Astrocyte of the cerebellum (primary cell): ENCODE data around the gene VPS13D.

Experiments used
- DNase-seq: peaks from one replicate; pipeline ENCODE4 v3.0.0-alpha.2; 2011; ENCODE audit warnings: low read depth
- H3K4me3 ChIP-seq: 2 replicates; pipeline ENCODE4 v1.5.1; 2011; ENCODE audit warnings: mild to moderate bottlenecking, low read depth, low read length, moderate library complexity
- in situ Hi-C: cut with HindIII; loops from 2 replicates; pipeline ENCODE4 v1.10.0; 2017; ENCODE audit warnings: low sequenced_read_pairs
- TF ChIP-seq, protein P1 (sequence below): IDR thresholded peaks from 2 replicates; pipeline ENCODE4 v1.5.1; 2012; ENCODE audit warnings: low read length, low read depth, moderate library complexity, mild to moderate bottlenecking; ENCODE audit errors: missing control alignments

Gene VPS13D

DNA sequence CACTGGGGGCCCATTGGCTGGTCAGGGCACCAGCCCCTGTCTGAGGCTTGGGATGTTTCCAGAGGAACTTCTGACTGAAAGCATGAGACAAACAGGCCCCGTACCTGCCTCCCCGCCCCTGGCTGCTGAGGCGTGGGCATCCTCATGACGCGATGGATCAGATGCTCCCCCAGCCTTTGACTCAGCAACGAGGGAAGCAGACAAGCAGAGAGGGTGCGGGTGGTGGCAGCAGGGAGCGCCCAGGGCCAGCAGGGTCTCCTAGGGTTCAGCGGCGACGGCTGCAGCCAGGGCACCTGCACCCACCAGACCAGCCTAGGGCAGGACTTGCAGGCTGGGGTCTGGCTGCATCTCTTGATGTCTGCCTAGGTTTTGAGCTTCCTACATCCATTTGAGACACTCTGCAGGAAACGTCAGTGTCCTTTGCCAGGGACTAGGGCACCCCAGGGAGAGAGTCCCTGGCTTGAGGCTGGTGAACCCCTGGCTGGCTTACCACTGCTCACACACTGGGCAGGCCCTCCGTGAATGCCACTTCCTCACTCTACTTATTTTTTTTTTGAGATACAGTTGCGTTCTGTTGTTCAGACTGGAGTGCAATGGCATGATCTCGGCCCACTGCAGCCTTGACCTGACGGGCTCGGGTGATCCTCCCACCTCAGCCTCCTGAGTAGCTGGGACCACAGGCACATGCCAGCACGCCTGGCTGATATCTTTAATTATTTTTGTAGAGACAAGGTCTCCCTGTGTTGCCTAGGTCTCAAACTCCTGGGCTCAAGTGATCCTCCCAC is 324.9 kb downstream of the VPS13D start:
- no peak overlapping the region for H3K4me3 ChIP-seq
- DNase-seq: no peak
- in situ Hi-C loops: no loop called here
- TF ChIP-seq, protein P1, sequence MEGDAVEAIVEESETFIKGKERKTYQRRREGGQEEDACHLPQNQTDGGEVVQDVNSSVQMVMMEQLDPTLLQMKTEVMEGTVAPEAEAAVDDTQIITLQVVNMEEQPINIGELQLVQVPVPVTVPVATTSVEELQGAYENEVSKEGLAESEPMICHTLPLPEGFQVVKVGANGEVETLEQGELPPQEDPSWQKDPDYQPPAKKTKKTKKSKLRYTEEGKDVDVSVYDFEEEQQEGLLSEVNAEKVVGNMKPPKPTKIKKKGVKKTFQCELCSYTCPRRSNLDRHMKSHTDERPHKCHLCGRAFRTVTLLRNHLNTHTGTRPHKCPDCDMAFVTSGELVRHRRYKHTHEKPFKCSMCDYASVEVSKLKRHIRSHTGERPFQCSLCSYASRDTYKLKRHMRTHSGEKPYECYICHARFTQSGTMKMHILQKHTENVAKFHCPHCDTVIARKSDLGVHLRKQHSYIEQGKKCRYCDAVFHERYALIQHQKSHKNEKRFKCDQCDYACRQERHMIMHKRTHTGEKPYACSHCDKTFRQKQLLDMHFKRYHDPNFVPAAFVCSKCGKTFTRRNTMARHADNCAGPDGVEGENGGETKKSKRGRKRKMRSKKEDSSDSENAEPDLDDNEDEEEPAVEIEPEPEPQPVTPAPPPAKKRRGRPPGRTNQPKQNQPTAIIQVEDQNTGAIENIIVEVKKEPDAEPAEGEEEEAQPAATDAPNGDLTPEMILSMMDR: no peak

DNA sequence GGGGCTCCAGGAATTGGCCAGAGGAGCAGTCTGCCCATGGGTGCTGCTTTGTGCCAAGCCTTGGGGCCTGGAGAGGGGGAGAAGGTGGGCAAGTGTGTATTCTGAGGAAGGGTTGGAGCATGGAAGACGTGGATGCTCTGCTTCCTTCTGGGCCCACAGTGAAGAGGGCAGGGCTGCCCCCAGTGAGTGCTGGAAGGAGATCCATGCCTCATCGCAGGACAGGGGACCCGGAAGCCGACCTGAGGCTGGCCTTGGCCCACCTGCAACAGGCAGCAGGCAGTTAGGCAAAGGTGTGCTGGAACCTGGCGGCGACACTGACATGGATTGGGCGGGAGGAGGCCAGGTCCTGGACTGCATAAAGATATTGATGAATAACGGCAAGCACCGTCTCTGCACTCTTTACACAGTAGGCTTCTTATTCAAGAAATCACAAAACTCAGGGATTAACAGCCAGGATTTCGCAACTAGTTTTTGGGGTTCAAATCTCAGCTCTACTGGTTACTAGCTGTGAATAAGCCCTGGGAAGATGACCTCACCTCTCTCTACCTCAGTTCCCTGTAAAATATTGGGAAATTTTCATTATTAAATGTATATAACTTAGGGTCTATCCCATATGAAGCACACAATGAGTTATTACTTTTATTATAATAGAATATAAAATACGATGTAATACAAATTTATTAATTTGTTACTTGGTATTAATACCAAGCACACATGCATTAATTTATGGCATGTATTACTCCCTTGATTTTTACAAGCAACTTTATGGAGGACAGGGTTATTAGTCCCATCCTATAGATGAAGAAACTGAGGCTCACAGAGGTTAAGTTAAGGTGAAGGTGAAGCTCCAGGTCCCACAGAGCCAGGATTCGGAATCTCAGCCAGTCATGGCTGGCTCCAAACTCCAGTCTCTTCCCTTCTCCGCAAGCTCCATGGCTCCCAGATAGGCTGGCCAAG is 325.9 kb downstream of the VPS13D start:
- no peak overlapping the region for H3K4me3 ChIP-seq
- DNase-seq: no peak
- in situ Hi-C loops: no loop called here
- TF ChIP-seq, protein P1: no peak

DNA sequence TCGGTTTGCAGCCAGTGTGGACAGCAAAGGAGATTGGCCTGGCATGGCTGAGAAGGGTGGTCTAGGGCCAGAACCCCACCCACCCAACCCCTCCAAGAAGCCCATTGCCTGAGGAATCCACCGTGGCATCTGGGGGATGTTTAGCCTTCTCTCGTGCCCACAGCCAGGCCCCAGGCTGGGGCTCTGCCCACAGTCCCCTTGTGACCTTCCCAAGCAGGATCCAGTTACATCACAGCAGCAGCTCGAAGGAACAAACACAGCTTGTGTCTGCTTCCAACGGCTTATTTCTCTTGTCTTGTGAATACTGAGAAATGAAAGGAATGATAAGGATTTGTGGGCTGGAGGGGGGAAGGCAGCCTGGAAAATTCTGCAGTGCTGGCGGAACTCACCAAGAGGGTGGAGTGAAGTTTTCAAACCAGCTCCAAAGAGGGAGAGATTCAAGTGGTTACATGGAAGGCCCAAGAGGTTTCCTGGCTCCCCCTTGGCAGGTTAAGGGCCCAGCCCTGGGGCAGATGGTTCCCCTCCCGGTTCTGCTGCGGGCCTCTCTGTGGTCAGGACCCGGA is 326.6 kb downstream of the VPS13D start:
- in situ Hi-C loops: no loop called here
- DNase-seq: peak; percentile 89
- no peak overlapping the region for H3K4me3 ChIP-seq
- TF ChIP-seq, protein P1: no peak

DNA sequence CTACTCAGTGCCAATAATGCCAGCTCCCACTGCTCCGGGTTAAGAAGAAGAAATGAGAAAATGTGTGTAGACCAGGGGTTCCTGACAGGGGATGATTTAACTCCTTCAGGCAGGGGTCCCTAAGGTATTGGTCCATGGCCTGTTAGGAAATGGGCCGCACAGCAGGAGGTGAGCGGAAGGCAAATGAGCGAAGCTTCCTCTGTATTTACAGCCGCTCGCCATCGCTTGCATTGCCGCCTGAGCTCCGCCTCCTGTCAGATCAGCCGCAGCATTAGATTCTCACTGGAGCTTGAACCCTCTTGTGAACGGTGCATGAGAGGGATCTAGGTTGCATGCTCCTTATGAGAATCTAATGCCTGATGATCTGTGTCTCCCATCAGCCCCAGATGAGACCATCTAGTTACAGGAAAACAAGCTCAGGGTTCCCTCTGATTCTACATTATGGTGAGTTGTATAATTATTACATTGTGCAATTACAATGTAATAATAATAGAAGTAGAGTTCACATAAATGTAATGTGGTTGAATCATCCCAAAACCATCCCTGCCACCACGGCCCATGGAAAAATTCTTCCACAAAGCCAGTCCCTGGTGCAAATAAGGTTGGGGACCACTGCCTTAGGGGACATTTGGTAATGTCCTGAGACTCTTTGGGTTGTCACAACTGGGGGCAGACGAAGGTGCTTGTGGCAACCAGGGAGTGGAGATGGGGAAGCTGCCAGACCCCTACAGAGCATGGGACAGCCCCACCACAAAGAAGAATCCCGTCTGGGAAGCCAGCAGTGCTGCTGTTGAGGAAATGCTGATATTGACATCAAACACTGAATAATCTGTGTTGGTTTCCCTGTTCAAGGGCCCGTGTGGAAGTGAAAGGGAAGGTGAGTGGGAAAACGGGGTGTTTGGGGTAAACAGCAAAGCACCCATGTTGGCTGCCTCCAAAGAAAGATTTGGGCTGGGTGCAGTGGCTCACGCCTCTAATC is 327.4 kb downstream of the VPS13D start:
- in situ Hi-C loops: no loop called here
- DNase-seq: no peak
- H3K4me3 ChIP-seq: no peak overlapping the region
- TF ChIP-seq, protein P1: no peak

DNA sequence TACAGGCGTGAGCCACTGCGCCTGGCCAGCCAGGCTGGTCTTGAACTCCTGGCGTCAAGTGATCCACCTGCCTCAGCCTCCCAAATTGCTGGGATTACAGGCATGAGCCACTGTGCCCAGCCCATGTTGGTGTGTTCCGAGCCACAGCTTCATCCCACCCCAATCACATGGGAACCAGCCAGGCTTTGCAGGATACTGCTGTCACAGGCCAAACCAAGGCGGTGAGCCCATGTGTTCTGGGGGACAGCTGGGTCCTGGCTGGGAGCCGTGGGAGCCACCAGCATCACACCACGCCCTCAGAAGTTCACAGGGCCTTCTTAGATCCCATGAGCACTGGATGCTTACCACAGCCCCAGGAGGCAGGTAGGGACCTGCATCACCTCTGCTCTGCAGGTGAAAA is 331.3 kb downstream of the VPS13D start:
- TF ChIP-seq, protein P1: no peak
- no peak for DNase-seq
- in situ Hi-C loops: no loop called here
- H3K4me3 ChIP-seq: no peak overlapping the region
